CD4-positive, alpha-beta T cell (primary cell): Measurements from ENCODE around the gene ULK4. TPM values are rescaled to one million over a fixed set of nuclear protein-coding genes. Genes with fewer than 3 reads are reported as not detected.

Source experiments
- ATAC-seq: fragments of 200-7000 bp; cut with Tn5 transposase; one replicate; pipeline ENCODE4 v1.10.0; 2022; ENCODE audit warnings: mild to moderate bottlenecking; ENCODE audit not compliant: poor library complexity
- CTCF ChIA-PET: fragments of 350-600 bp; sonication (Branson Sonifier 250); formaldehyde crosslinking; loops from one replicate; lab custom pipeline; 2021; ENCODE audit warnings: antibody characterized with exemption, inconsistent platforms; lab: Charles Lee
- POLR2A ChIA-PET: fragments of 350-600 bp; sonication (Branson Sonifier 250); formaldehyde crosslinking; loops from one replicate; lab custom pipeline; 2021; ENCODE audit warnings: antibody characterized with exemption, inconsistent platforms; lab: Charles Lee
- DNase-seq, 14 experiments: peaks; one replicate each; pipeline ENCODE4 v3.0.0-alpha.2; 2013 to 2020; ENCODE audit warnings: mixed read lengths in 2 of 14
- H3K27ac ChIP-seq, 2 donors: one replicate each; pipeline versions ENCODE4 v1.5.1 to v1.7.0; 2013; ENCODE audit warnings: low read length in 2 of 2, low read depth in 1 of 2, mild to moderate bottlenecking in 1 of 2
- H3K27me3 ChIP-seq, 2 experiments: 1 replicate in 1 of 2; 2 replicates in 1 of 2; pipeline versions ENCODE4 v1.6.1 to v1.7.0; 2013; ENCODE audit warnings: low read length in 2 of 2, control low read depth in 1 of 2, mild to moderate bottlenecking in 1 of 2, moderate library complexity in 1 of 2; ENCODE audit not compliant: insufficient read depth in 2 of 2, control insufficient read depth in 1 of 2
- H3K36me3 ChIP-seq: one replicate; pipeline ENCODE4 v1.6.1; 2013; ENCODE audit warnings: low read length, control low read depth; ENCODE audit not compliant: insufficient read depth
- H3K4me1 ChIP-seq: one replicate; pipeline ENCODE4 v1.6.1; 2013; ENCODE audit warnings: low read length, control low read depth; ENCODE audit not compliant: insufficient read depth
- H3K4me3 ChIP-seq: one replicate; pipeline ENCODE4 v1.5.1; 2013; ENCODE audit warnings: mild to moderate bottlenecking, low read length, moderate library complexity
- H3K9me3 ChIP-seq, 2 experiments: 1 replicate in 1 of 2; 2 replicates in 1 of 2; pipeline versions ENCODE4 v1.6.1 to v1.7.0; 2013; ENCODE audit warnings: low read length in 2 of 2, mild to moderate bottlenecking in 2 of 2, control low read depth in 1 of 2, moderate library complexity in 1 of 2; ENCODE audit not compliant: control insufficient read depth in 1 of 2, insufficient read depth in 1 of 2
- H3K27ac Mint-ChIP-seq: one replicate; pipeline ENCODE4 v1.8.0; 2020; ENCODE audit warnings: mixed read lengths
- H3K27me3 Mint-ChIP-seq: one replicate; pipeline ENCODE4 v1.8.0; 2021; ENCODE audit warnings: mixed read lengths
- H3K36me3 Mint-ChIP-seq: one replicate; pipeline ENCODE4 v1.8.0; 2021; ENCODE audit warnings: low read depth, mixed read lengths
- H3K4me1 Mint-ChIP-seq: one replicate; pipeline ENCODE4 v1.8.0; 2021; ENCODE audit warnings: low read depth, mixed read lengths
- H3K4me3 Mint-ChIP-seq: one replicate; pipeline ENCODE4 v1.8.0; 2020; ENCODE audit warnings: mild to moderate bottlenecking, mixed read lengths
- H3K9me3 Mint-ChIP-seq: one replicate; pipeline ENCODE4 v1.8.0; 2020; ENCODE audit warnings: mixed read lengths
- CTCF ChIP-seq: fragments of 200-600 bp; IDR thresholded peaks from one replicate; pipeline ENCODE4 v1.8.0; 2022; ENCODE audit warnings: antibody characterized with exemption, mild to moderate bottlenecking
- intact Hi-C, 2 experiments: fragments of 100-400 bp; cut with DNase I in 1 of 2; cut with micrococcal nuclease in 1 of 2; formaldehyde crosslinking; loops; one replicate each; pipeline versions ENCODE4 v1.15.1 to v1.9.0; 2023 to 2025; cut with DNase I, micrococcal nuclease
- total RNA-seq, 174 experiments: library from RNA in 2 of 174; stranded (reverse) in 2 of 174; gene quantifications; one replicate each; pipeline ENCODE4 v1.2.3 and lab custom pipeline; 2021 to 2026

The ULK4 gene
- total RNA-seq, 2 experiments from 2014 or later: 23.8 to 28.6 TPM

- no peaks in the 10 kb centered on the region for H3K4me1 ChIP-seq
- no peak overlapping the region for H3K4me3 ChIP-seq
- H3K27ac ChIP-seq: no peak overlapping the region
- Mint-ChIP-seq H3K27me3 (no peaks in the 10 kb centered on the region), H3K36me3 (peaks cover 42% of the 10 kb centered on the region), H3K27ac (no peak overlapping the region), H3K9me3 (peaks cover 10% of the 10 kb centered on the region), H3K4me3 (no peak overlapping the region), H3K4me1 (no peaks in the 10 kb centered on the region)
- H3K9me3 ChIP-seq: no peaks in the 10 kb centered on the region
- ATAC-seq (no peak), DNase-seq (no peak)
- H3K36me3 ChIP-seq: no peaks in the 10 kb centered on the region
- CTCF ChIA-PET: no interaction called here
- no peak for TF ChIP-seq CTCF
- H3K27me3 ChIP-seq: no peaks in the 10 kb centered on the region
- intact Hi-C loops: no loop called here
- POLR2A ChIA-PET: no interaction called here
Observed at GRCh38 chr3:41674449-41674848, 287.5 kb downstream of the ULK4 start.

GRCh38 chr3:41673650-41674049, 288.3 kb downstream of the ULK4 start:
- peaks cover 10% of the 10 kb centered on the region for H3K9me3 Mint-ChIP-seq
- DNase-seq (no peak), ATAC-seq (no peak)
- ChIA-PET CTCF (no interaction called here), POLR2A (no interaction called here)
- no peaks in the 10 kb centered on the region for H3K27me3 Mint-ChIP-seq
- H3K36me3 Mint-ChIP-seq: peaks cover 44% of the 10 kb centered on the region
- no peak overlapping the region for H3K27ac Mint-ChIP-seq
- Histone ChIP-seq H3K4me3 (no peak overlapping the region), H3K27me3 (no peaks in the 10 kb centered on the region), H3K36me3 (no peaks in the 10 kb centered on the region), H3K4me1 (no peaks in the 10 kb centered on the region), H3K9me3 (no peaks in the 10 kb centered on the region), H3K27ac (no peak overlapping the region)
- no peaks in the 10 kb centered on the region for H3K4me1 Mint-ChIP-seq
- intact Hi-C loops: no loop called here
- no peak for TF ChIP-seq CTCF
- no peak overlapping the region for H3K4me3 Mint-ChIP-seq

GRCh38 chr3:41668379-41668778, 293.5 kb downstream of the ULK4 start:
- Histone ChIP-seq H3K4me3 (no peak overlapping the region), H3K27me3 (no peaks in the 10 kb centered on the region), H3K27ac (no peak overlapping the region), H3K9me3 (peaks cover 0 to 4% of the 10 kb centered on the region in 2 experiments), H3K4me1 (no peaks in the 10 kb centered on the region), H3K36me3 (peaks cover 7% of the 10 kb centered on the region)
- CTCF ChIA-PET: no interaction called here
- Mint-ChIP-seq H3K9me3 (peaks cover 18% of the 10 kb centered on the region), H3K4me1 (no peaks in the 10 kb centered on the region), H3K36me3 (peaks cover 70% of the 10 kb centered on the region), H3K27me3 (no peaks in the 10 kb centered on the region), H3K4me3 (no peak overlapping the region), H3K27ac (no peak overlapping the region)
- intact Hi-C loops: no loop called here
- TF ChIP-seq CTCF: no peak
- POLR2A ChIA-PET: no interaction called here
- no peak for ATAC-seq
- DNase-seq: no peak
